H9 (cell line): ENCODE measurements around the gene SPATA20. TPM values are rescaled to one million over a fixed set of nuclear protein-coding genes. Genes with fewer than 3 reads are reported as not detected.

Source experiments
- DNase-seq: peaks from one replicate; pipeline ENCODE4 v3.0.0-alpha.2; 2017
- H2AFZ ChIP-seq: one replicate; pipeline ENCODE4 v1.6.1; 2013; ENCODE audit warnings: mild to moderate bottlenecking, low read length, control low read depth, moderate library complexity
- H2AK5ac ChIP-seq: 2 replicates; pipeline ENCODE4 v1.6.1; 2013; ENCODE audit warnings: low read length, control low read depth, mixed read lengths; ENCODE audit not compliant: insufficient read length
- H2BK120ac ChIP-seq: one replicate; pipeline ENCODE4 v1.6.1; 2013; ENCODE audit warnings: low read depth, mild to moderate bottlenecking, low read length, control low read depth, inconsistent platforms; ENCODE audit not compliant: poor library complexity, severe bottlenecking
- H2BK12ac ChIP-seq: 2 replicates; pipeline ENCODE4 v1.6.1; 2013; ENCODE audit warnings: low read length, control low read depth, mixed read lengths, low read depth; ENCODE audit not compliant: insufficient read length
- H2BK15ac ChIP-seq: 2 replicates; pipeline ENCODE4 v1.6.1; 2013; ENCODE audit warnings: low read depth, low read length, control low read depth
- H2BK20ac ChIP-seq: one replicate; pipeline ENCODE4 v1.6.1; 2013; ENCODE audit warnings: low read depth, mild to moderate bottlenecking, low read length, control low read depth, inconsistent platforms; ENCODE audit not compliant: poor library complexity, severe bottlenecking
- H2BK5ac ChIP-seq: 2 replicates; pipeline ENCODE4 v1.6.1; 2013; ENCODE audit warnings: low read length, control low read depth, mixed read lengths; ENCODE audit not compliant: insufficient read length
- H3K14ac ChIP-seq: 2 replicates; pipeline ENCODE4 v1.6.1; 2013; ENCODE audit warnings: low read length, control low read depth; ENCODE audit not compliant: insufficient read depth
- H3K18ac ChIP-seq: 2 replicates; pipeline ENCODE4 v1.6.1; 2013; ENCODE audit warnings: low read depth, mild to moderate bottlenecking, mixed read lengths, low read length, control low read depth; ENCODE audit not compliant: insufficient read length
- H3K23ac ChIP-seq: 2 replicates; pipeline ENCODE4 v1.6.1; 2013; ENCODE audit warnings: low read length, control low read depth, mixed read lengths, low read depth; ENCODE audit not compliant: insufficient read length
- H3K23me2 ChIP-seq: 2 replicates; pipeline ENCODE4 v1.6.1; 2013; ENCODE audit warnings: low read depth, mild to moderate bottlenecking, mixed read lengths, low read length, control low read depth; ENCODE audit not compliant: insufficient read length, poor library complexity, severe bottlenecking
- H3K27ac ChIP-seq: 2 replicates; pipeline ENCODE4 v1.5.1; 2013; ENCODE audit warnings: low read length, control low read depth, mixed read lengths, low read depth; ENCODE audit not compliant: insufficient read length
- H3K27me3 ChIP-seq: 2 replicates; pipeline ENCODE4 v1.6.1; 2013; ENCODE audit warnings: low read length, control low read depth, inconsistent platforms; ENCODE audit not compliant: insufficient read depth
- H3K4ac ChIP-seq: 2 replicates; pipeline ENCODE4 v1.6.1; 2013; ENCODE audit warnings: low read depth, mild to moderate bottlenecking, control low read depth, inconsistent platforms, low read length, moderate library complexity
- H3K4me1 ChIP-seq: 2 replicates; pipeline ENCODE4 v1.6.1; 2013; ENCODE audit warnings: low read length, control low read depth, inconsistent platforms; ENCODE audit not compliant: insufficient read depth
- H3K4me2 ChIP-seq: 2 replicates; pipeline ENCODE4 v1.6.1; 2013; ENCODE audit warnings: low read length, control low read depth, mixed read lengths; ENCODE audit not compliant: insufficient read length, insufficient read depth
- H3K56ac ChIP-seq: 2 replicates; pipeline ENCODE4 v1.6.1; 2013; ENCODE audit warnings: low read depth, mild to moderate bottlenecking, mixed read lengths, low read length, control low read depth; ENCODE audit not compliant: insufficient read length
- H3K79me1 ChIP-seq: 2 replicates; pipeline ENCODE4 v1.6.1; 2013; ENCODE audit warnings: low read depth, mild to moderate bottlenecking, moderate library complexity, low read length, control low read depth, inconsistent platforms; ENCODE audit not compliant: insufficient read depth, poor library complexity, severe bottlenecking
- H3K79me2 ChIP-seq: 2 replicates; pipeline ENCODE4 v1.6.1; 2013; ENCODE audit warnings: low read length, control low read depth, inconsistent platforms; ENCODE audit not compliant: insufficient read depth
- H3K9ac ChIP-seq: 2 replicates; pipeline ENCODE4 v1.6.1; 2013; ENCODE audit warnings: low read length, control low read depth, mixed read lengths; ENCODE audit not compliant: insufficient read length; ENCODE audit errors: extremely low read depth
- H3K9me3 ChIP-seq: one replicate; pipeline ENCODE4 v1.6.1; 2013; ENCODE audit warnings: low read depth, low read length, inconsistent platforms; ENCODE audit not compliant: control insufficient read depth
- H3T11ph ChIP-seq: one replicate; pipeline ENCODE4 v1.6.1; 2013; ENCODE audit warnings: mild to moderate bottlenecking, low read length, control low read depth, inconsistent platforms
- H4K20me1 ChIP-seq: one replicate; pipeline ENCODE4 v1.6.1; 2013; ENCODE audit not compliant: control insufficient read depth, insufficient read length, insufficient read depth
- H4K5ac ChIP-seq: 2 replicates; pipeline ENCODE4 v1.6.1; 2013; ENCODE audit warnings: low read depth, mild to moderate bottlenecking, mixed read lengths, low read length, control low read depth; ENCODE audit not compliant: insufficient read length
- H4K8ac ChIP-seq: replicated peaks from 2 replicates; pipeline ENCODE4 v1.6.1; 2013; ENCODE audit warnings: low read length, control low read depth, mixed read lengths, low read depth; ENCODE audit not compliant: insufficient read length
- H4K91ac ChIP-seq: 2 replicates; pipeline ENCODE4 v1.6.1; 2013; ENCODE audit warnings: low read depth, mild to moderate bottlenecking, moderate library complexity, mixed read lengths, low read length, control low read depth; ENCODE audit not compliant: insufficient read length
- H3K27ac Mint-ChIP-seq, 3 experiments: 2 replicates in 2 of 3; 3 replicates in 1 of 3; pipeline ENCODE4 v1.8.0; 2020 to 2021; ENCODE audit warnings: mixed read lengths in 3 of 3, mild to moderate bottlenecking in 1 of 3, moderate library complexity in 1 of 3
- H3K27me3 Mint-ChIP-seq: 2 replicates; pipeline ENCODE4 v1.8.0; 2021; ENCODE audit warnings: low read depth, mild to moderate bottlenecking, moderate library complexity, mixed read lengths
- H3K36me3 Mint-ChIP-seq, 3 experiments: 2 replicates in 2 of 3; 3 replicates in 1 of 3; pipeline ENCODE4 v1.8.0; 2020 to 2021; ENCODE audit warnings: low read depth in 3 of 3, mixed read lengths in 3 of 3; ENCODE audit not compliant: insufficient read depth in 1 of 3
- H3K4me1 Mint-ChIP-seq, 2 experiments: 2 replicates each; pipeline ENCODE4 v1.8.0; 2020; ENCODE audit warnings: mixed read lengths in 2 of 2
- H3K4me3 Mint-ChIP-seq, 2 experiments: 2 replicates in 1 of 2; 3 replicates in 1 of 2; pipeline ENCODE4 v1.8.0; 2020 to 2021; ENCODE audit warnings: mild to moderate bottlenecking in 2 of 2, mixed read lengths in 2 of 2, moderate library complexity in 1 of 2
- H3K9me3 Mint-ChIP-seq, 2 experiments: 2 replicates in 1 of 2; 3 replicates in 1 of 2; pipeline ENCODE4 v1.8.0; 2020; ENCODE audit warnings: mild to moderate bottlenecking in 2 of 2, mixed read lengths in 2 of 2, moderate library complexity in 1 of 2
- WGBS: extraction: QIAGEN DNeasy Blood & Tissue Kit; methylation state at CpG from one replicate; pipeline ENCODE4 v1.1.7; 2013; ENCODE audit warnings: missing lambda C conversion rate, low lambda C conversion rate, mixed read lengths; ENCODE audit not compliant: insufficient read length; ENCODE audit errors: extremely low coverage; 5-methylcytosine and 5-hydroxymethylcytosine counted together
- total RNA-seq: library from RNA; stranded (reverse); gene quantifications from 2 replicates; pipeline ENCODE4 v1.2.1, GENCODE V29; 2021
- TF ChIP-seq, protein P1 (sequence below): fragments of 200-600 bp; sonication (generic); conservative IDR thresholded peaks from 3 replicates; pipeline ENCODE4 v1.8.0; 2021; ENCODE audit warnings: antibody characterized with exemption, mild to moderate bottlenecking

The SPATA20 gene
- total RNA-seq, 1 experiment from 2014 or later, result 23.9 TPM

DNA sequence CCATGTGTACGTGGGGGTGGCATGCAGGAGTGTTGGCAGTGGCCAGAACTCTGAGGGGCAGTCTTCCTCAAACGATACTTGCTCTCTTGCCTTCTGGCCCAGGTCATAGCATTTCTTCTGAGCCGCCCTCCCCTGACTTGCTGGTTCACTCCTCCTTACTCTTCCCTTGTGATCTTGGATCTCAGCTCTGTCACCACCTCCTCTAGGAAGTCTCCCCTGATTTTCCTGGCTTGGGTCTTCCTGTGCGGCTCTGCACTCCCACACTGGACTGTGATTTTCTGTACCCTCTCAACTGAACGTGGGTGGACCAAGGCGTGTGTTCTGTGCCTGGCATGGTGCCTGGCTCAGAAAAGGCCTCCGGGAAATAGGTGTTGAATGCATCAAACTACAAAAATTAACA, 11.6 kb upstream of the SPATA20 start:
- no peak overlapping the region for H3K18ac ChIP-seq
- no peak overlapping the region for H2BK15ac ChIP-seq
- H4K91ac ChIP-seq, result no peak overlapping the region
- H2BK12ac ChIP-seq, result no peak overlapping the region
- H3K79me2 ChIP-seq, result no peaks in the 10 kb centered on the region
- H3K27me3 ChIP-seq, result no peaks in the 10 kb centered on the region; the same call in 1 of the 2 replicates
- TF ChIP-seq, protein P1, sequence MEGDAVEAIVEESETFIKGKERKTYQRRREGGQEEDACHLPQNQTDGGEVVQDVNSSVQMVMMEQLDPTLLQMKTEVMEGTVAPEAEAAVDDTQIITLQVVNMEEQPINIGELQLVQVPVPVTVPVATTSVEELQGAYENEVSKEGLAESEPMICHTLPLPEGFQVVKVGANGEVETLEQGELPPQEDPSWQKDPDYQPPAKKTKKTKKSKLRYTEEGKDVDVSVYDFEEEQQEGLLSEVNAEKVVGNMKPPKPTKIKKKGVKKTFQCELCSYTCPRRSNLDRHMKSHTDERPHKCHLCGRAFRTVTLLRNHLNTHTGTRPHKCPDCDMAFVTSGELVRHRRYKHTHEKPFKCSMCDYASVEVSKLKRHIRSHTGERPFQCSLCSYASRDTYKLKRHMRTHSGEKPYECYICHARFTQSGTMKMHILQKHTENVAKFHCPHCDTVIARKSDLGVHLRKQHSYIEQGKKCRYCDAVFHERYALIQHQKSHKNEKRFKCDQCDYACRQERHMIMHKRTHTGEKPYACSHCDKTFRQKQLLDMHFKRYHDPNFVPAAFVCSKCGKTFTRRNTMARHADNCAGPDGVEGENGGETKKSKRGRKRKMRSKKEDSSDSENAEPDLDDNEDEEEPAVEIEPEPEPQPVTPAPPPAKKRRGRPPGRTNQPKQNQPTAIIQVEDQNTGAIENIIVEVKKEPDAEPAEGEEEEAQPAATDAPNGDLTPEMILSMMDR, result no peak
- no peaks in the 10 kb centered on the region for H3K79me1 ChIP-seq
- H4K8ac ChIP-seq, result no peak overlapping the region
- H3K9ac ChIP-seq, result no peak overlapping the region
- no peak overlapping the region for H4K5ac ChIP-seq
- H3K4me2 ChIP-seq, result no peak overlapping the region
- H3K56ac ChIP-seq, result no peak overlapping the region
- no peak overlapping the region for H3K27ac ChIP-seq
- H3K9me3 Mint-ChIP-seq, result no peaks in the 10 kb centered on the region; a peak in 1 of 5 replicates
- no peak overlapping the region for H3K27ac Mint-ChIP-seq
- no peak overlapping the region for H3K4me3 Mint-ChIP-seq
- DNase-seq, result no peak
- H3K9me3 ChIP-seq, result no peaks in the 10 kb centered on the region
- no peak overlapping the region for H3T11ph ChIP-seq
- no peak overlapping the region for H3K23ac ChIP-seq
- H2BK20ac ChIP-seq, result no peak overlapping the region
- H2AK5ac ChIP-seq, result no peak overlapping the region
- H2AFZ ChIP-seq, result no peak overlapping the region
- H3K36me3 Mint-ChIP-seq, result peaks cover 0 to 5% (median 0%) of the 10 kb centered on the region in 3 experiments; a peak in 3 of 7 replicates
- peaks cover 37 to 47% of the 10 kb centered on the region in 2 experiments for H3K4me1 Mint-ChIP-seq
- peaks cover 3% of the 10 kb centered on the region; the same call in 1 of the 2 replicates for H3K4me1 ChIP-seq
- no peak overlapping the region for H2BK5ac ChIP-seq
- H3K4ac ChIP-seq, result no peak overlapping the region
- no peak overlapping the region for H3K14ac ChIP-seq
- no CpG with 5 or more reads among the region's 7 CpGs for WGBS
- H3K23me2 ChIP-seq, result peaks cover 17% of the 10 kb centered on the region
- H4K20me1 ChIP-seq, result no peaks in the 10 kb centered on the region
- peaks cover 43% of the 10 kb centered on the region for H3K27me3 Mint-ChIP-seq
- H2BK120ac ChIP-seq, result no peak overlapping the region
